ENCODE data around the gene MIPEP.

GRCh38 chr13:23750383-23751121, 138.6 kb downstream of the MIPEP start:
- TF ChIP-seq EZH2 (IDR thresholded peaks at IDR 0.05; ENCODE audit: insufficient read depth, poor library complexity, severe bottlenecking) (no peak), EZH2phosphoT487 (IDR thresholded peaks at IDR 0.05; ENCODE audit: insufficient read depth, low read depth) (no peak)

All from GM23248 (cell line).